ENCODE results near the gene VDR.

The VDR gene

DNA sequence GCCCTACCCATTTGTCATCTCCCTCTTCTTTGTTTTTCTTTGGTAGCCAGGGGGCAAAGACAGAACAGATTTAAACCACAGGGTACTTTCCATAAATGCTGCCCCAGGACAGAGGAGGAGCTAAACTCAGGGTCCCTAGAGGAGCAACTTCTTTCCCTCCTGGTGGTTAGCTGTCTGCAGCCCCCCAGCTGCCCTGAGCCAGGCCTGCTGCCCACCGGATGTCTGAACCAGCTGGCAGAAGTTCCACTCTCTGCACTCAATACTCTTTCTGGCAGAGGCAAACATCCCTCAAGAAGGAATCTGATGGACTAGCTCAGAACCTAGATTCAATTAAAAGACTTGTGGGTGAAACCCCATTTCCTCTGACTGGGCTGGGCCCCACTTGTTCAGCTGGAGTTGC, 10.7 kb downstream of the VDR start:
- no peak for DNase-seq (ENCODE audit: low read depth, low spot score)

DNA sequence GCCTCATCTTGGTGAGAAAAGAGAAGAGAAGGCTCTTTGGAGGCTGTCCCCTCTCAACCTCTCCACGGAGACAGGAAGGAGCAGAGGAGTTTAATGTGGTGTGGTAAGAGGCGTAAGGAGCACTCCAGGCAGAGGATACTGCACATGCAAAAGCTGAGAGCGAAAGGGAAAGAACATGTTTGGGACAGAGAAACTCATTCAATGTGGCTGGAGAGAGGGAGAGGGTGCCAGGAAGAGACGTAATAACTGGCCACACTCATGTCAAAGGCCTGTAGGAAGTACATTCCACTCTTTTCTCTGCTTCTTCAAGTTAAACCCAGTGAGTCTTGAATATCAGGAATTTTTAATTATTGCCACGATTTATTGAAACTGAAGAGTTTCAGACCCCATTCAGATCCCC, 12.0 kb downstream of the VDR start:
- DNase-seq (ENCODE audit: low read depth, low spot score), result no peak

DNA sequence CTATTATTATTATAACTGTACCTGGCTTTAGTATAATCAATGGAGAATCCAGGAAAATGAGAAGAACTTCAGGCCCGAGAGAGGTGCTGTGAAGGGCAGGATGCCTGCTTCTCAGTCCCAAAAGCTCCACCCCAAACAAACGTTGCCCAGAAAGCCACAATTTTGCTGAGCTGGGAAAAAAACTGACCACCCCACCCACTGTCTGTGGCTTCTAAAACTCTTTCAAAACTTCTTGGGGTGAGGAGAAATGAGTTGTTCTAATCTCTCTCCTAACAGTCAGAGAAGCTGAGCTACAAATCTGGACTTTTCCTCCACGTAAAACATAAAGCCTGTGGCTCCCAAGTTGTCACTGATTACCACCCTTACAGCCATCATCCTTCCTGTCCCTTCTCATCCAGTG, 13.4 kb downstream of the VDR start:
- DNase-seq (ENCODE audit: low read depth, low spot score), result no peak

DNA sequence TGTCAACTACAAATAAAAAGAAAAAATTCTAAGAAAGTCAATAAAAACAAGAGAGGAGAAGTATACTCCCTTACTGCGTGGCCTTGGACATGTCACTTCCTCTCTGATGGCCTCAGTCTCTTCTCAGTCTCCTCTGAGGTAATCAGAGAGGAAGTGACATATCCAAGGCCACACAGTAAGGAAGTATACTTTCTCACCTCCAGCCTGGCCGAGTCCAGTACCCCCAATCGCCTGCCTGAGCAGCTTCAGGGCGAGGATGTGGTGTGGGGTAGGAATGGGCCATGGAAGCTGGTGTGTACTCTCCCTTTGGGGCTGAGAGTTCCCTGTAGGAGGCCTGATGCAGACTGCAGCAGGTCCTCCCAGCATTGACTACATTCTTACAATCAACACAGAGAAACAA, 15.8 kb downstream of the VDR start:
- no peak for DNase-seq (ENCODE audit: low read depth, low spot score)

DNA sequence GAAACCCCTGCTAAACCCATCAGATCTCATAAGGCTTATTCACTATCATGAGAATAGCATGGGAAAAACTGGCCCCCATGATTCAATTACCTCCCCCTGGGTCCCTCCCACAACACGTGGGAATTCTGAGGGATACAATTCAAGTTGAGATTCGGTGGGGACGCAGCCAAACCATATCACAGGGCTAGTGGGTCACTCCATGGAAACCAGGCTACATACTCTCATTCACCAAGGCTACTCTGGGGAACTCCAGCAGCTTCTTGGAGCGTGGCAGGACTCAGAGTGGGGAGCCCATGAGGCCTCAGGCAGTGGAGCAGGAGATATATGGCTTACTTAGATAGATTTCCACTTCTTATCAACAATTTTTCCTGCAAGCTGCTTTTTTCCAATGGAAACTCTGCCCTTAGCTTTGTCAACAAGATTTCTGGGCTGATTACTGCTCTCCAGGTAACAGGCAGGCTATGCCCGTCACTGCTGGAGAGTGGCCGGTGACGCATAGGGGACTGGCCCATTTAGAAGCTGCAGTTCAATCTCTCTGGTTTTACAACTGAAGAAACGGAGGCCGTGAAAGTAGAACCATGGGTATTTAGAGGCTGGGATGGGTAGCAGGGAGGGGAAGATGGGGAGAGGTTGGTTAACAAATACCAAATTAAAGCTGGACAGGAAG, 16.5 kb downstream of the VDR start:
- no peak for DNase-seq (ENCODE audit: low read depth, low spot score)

DNA sequence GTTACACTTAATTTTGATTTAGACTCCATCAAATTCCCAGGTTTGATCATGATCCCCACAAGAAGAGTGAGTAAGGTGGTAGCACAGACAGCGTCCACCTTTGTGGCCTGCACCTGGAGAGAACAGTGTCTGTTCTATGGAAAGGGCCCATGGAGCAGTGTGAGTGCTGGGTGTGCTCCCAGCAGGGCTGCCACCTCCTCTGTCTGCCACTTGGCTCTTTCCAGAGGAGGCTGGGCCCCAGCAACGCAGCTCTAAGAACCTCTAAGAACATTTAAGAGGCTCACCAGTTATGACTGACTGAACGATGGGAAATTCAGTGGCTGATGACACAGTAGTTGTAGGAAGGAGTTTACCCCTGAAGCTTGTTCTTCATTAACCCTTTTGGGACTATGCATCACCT, 17.3 kb downstream of the VDR start:
- no peak for DNase-seq (ENCODE audit: low read depth, low spot score)

DNA sequence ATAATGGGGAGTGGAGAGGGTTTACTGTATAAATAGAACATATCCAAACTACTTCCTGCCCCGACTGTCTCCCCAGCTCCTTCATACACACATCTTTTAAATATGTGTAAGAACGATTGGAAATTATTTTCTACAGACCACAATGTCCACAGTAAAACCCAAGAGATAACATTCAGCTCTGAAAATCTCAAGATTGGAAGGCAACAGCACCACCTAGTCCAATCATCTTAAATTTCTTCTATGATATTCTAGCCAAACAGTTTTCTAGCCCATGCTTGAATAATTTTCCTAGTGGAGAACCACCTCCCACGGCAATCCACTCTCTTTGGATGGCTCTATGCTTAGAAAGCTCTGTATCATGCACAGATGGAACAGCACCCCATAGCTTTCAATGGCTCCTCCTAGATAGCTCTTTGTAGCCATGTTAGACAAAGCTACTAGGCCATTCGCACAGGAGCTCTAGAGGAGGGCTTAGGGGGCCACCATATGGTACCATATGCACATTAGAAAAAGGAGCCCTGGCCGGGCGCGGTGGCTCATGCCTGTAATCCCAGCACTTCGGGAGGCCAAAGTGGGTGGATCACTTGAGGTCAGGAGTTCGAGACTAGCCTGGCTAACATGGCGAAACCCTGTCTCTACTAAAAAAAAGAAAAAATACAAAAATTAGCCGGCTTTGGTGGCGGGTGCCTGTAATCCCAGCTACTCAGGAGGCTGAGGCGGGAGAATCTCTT, 18.1 kb downstream of the VDR start:
- no peak for DNase-seq (ENCODE audit: low read depth, low spot score)

DNA sequence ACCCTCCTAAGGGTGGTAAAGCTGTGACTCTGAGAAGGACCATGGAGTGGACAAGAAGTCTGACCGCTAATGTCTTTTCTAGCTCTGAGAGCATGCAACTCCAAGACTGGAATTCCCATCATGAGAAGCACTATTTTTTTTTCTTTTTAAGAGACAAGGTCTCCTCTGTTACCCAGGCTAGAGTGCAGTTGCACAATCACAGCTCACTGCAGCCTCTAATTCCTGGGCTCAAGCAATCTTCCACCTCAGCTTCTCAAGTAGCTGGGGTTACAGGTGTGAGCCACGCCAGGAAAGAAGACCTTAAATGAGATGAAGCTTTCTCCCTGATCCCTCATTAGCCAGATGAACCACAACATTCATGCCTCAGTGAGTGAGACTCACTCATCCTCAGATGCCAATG, 19.2 kb downstream of the VDR start:
- no peak for DNase-seq (ENCODE audit: low read depth, low spot score)

DNA sequence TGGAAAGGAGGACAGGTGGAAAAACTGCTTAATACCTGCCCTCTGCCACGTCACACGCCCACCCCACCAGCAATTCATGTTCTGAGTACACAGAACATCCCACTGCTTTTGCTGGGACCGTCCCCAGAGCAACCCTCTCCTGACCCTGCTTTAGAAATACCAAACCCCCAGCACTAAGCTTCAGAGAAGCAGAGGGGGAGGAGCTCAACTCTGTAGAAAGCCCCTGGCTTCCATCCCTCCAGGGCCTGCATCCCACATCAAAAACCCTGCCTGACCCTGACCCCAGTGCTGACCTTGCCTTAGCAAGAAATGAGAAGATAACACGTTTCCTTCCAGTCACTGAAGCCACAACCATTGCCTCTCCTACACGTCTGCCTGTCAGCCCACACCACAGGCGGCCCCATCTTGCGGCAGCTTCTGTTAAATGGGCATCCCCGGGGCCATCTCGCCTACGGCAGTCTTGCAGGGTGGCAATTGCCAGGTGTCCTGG, 19.7 kb downstream of the VDR start:
- no peak for DNase-seq (ENCODE audit: low read depth, low spot score)

DNA sequence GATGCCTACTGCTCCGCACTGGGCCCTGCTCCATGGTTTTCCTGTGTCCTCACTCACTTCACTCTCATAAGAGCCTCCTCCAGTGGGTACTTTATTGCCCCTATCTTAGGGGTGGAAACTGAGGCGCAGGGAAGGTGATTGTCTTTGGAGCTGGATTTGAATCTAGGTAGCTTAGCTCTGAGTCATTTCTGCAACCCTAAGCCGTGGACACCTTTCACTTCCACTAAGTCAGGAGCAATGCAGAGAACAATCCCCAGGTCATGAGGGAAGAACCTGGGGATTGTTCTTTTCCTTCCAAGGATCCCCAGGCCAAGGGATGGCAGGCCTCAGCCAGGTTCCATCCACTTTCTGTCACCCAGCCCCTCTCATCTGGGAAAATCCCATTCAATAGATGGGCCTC, 20.3 kb downstream of the VDR start:
- no peak for DNase-seq (ENCODE audit: low read depth, low spot score)

DNA sequence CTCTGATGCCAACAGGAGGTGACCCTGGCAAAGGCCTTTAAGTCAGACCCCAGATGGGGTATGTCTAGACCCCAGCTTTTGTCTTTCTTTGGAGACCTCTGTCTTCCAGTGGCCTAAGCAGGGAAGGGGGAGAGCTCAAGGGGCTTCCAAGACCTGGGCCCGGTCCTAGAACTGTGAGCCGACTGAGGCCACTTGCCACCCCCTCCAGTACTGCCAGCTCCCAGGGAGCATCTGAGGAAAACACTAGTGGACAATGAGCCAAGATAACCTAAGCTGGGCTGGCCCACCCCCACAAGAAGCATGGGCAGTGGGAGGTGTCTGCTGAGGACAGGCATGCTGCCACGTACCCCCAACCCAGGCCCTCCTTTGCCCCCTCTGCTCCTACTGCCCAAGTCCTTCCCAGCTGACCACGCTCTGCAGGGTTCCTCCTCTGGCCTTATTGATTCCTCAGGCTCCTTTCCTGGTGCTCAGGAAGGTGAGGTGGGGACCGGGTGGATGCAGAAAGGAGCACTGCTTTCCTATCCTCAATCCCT, 21.1 kb downstream of the VDR start:
- DNase-seq (ENCODE audit: low read depth, low spot score), result no peak

DNA sequence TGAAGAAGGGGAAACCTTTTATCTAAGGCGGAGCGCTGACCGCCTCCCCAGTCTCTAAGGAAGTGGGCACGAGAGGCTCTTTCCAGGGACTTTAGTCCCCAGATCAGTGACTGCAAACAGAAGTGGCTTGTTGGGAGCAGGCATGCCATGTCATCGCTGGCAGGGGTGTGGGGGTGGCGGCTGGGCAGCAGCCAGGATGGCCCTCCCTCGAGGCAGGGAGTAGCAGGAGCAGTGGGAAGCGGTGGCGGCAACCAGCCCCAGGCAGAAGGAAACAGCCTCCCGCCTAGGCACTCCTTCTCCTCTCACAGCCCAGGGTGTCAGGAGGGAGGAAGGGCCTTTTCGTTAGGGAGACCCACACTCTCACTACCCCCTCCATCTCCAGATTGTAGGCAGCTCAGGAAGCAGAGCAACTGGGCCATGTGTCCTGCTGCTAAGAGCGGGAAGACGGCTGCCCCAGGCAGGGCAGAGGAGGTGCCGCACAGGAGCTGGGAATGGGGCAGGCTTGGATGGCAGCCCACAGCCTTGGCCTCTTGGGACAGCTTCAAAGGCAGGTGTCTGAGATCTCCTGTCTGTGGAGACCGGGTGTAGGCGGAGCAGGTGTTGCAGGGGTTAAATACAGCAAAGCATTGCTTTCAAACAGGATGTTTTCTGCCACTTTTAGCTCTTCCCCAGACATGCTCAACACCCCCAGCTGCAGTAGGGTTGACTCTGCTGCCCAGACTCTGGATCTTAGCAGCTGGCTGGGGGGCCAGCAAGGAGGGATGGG, 21.8 kb downstream of the VDR start:
- no peak for DNase-seq (ENCODE audit: low read depth, low spot score)

DNA sequence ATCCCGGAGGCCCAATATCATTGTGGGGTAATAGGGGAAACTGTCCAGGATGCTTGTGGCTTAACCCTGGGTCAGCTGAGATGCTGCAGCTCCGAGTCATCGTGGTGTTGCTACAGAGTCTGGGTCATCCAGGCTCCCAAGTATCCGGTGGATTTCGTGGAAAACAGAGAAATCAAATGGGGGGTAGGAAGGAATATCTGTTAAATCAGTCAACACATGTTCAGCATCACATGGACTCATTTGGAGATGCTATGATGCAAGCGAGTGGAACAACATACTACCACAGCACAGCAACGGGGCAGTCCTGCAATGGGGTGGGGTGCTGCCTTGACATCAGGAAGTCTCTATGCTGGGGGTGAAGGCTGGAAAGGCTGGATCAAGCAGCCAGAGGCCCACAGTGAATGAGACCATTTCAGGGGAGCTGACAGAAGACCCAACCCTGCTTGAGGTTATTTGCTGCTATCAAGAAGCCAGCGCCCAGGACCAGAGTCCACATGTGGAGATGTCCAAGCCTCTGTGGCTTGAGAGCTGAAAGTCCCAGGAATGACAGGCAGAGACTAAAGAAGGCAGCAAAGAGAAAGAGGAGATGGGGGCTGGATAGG, 22.9 kb downstream of the VDR start:
- DNase-seq (ENCODE audit: low read depth, low spot score), result no peak

DNA sequence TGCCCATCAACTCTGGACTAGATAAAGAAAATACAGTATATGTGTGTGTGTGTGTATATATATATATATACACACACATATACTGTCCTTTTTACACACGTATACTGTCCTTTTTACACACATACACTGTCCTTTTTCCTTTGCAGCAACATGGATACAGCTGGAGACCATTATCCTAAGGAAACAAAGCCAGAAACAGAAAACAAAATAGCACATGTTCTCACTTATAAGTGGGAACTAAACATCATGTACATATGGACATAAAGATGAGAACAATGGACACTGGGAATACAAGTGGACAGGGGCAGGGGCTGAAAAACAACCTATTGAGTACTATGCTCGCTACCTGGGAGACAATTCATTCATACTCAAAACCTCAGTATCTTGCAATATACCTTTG, 23.7 kb downstream of the VDR start:
- no peak for DNase-seq (ENCODE audit: low read depth, low spot score)

DNA sequence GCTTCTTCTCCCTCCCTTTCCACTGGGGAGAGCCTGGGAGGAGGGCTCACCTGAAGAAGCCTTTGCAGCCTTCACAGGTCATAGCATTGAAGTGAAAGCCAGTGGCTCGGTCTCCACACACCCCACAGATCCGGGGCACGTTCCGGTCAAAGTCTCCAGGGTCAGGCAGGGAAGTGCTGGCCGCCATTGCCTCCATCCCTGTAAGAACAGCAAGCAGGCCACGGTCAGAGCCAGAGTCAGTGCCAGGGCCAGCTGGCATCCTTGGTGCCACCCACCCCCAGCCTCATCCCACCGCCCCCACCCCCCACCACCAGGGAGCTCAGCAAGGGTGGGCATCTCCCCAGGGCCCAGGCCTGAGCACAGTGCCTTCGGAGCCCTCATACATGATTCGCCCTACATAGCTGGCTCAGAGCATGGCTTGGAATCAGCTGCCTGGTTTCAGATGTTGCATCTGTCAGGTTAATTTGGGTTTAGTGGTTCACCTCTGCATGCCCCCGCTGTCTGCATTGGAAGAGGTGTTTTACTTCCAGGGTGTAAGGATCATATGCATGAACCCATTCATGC, 25.8 kb downstream of the VDR start:
- no peak for DNase-seq (ENCODE audit: low read depth, low spot score)

DNA sequence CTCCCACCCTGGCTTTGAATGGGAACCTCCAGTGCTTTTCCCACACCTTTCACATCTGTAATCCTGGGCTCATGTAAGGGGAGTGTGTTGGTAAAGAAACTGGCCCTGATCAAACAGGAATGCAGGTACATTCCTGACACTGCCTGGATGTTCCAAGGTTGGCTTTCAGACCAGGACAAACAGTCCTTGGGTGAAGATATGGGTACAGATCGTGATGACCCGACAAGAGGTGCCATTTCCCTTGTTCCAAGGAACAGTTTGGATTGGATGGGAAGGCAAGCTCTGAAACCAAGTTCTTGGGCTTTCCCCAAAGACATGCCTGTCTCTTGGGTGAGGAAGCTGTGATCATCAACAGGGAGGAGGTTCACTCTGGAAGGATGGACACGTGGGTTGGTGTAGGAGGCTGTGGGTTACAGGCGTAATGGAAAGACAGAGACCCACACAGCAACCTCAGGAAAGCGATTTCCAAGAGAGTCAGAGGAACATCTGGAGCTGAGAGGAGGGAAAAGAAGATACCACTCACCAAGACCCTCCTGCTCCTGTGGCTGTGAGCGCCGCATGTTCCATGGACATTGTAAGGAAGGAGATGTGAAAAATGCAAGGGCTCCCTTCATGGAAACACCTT, 26.4 kb downstream of the VDR start:
- no peak for DNase-seq (ENCODE audit: low read depth, low spot score)

DNA sequence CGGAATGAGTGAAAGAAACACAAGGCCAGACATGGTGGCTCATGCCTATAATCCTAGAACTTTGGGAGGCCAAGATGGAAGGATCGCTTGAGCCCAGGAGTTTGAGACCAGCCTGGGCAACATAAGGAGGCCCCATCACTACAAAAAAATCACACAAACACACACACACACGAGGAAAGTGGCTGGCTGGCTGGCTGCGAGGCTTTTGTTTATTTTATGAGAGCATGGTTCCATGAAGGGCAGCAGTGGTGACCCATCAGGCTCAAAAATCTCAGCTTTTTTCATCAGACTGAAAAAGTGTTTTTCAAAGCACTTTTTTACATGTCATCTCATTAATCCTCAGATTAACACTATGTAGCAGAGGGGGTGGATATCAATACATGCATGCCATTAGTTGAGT, 27.7 kb downstream of the VDR start:
- DNase-seq (ENCODE audit: low read depth, low spot score), result no peak

DNA sequence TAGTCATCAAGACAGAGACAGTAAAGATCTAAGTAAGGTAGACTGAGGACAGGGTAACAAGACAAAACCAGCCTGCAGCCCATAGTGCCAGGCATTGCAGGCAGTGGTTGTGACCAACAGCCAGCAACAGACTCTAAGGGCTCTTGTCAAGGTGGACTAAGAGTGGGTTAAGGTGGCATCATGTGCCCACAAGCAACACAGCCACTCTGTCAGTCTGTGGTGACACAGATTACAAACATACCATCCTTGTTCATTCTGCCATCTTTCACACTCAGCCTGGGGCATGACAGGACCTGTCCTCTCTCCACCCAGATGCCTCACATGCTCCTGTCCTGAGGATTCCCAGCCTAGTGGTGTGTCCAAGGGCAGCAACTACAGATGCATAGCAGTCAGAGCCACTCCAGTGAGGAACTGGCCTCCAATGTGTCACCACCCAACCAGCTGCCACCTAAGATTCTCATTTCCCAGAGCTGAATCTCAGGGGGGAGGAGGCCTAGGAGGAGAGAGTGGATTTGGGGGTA, 28.3 kb downstream of the VDR start:
- DNase-seq (ENCODE audit: low read depth, low spot score), result no peak

DNA sequence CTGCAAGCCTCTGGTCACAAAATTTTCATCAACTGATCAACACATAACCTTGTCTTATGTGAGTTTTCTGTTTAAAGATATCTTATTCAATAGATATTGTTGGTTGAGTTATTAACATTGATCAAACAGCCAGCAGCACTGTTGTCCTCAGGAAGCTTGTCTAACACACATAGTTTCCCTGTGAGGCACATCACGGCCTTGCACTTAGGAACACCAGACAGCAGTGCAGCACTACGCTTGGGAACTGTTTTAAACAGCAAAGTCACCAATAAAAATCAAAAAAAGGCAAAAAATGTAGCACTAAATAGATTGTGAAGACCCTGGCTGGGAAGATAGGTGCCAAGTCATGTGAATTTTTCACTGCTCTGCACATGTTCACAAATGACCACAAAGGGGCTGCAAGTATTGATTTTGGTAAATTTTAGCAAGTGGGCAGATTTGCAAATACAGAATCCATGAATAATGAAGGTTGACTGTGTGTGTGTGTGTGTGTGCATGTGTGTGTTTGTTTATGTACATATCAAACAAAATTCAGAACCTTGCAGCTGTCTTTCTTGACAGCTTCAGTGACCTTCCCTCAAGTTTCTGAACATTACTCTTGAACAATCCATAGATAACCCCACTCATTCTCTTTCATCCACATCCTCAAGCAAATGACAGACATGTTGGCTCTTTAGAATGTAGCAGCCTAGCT, 28.9 kb downstream of the VDR start:
- DNase-seq (ENCODE audit: low read depth, low spot score), result no peak

DNA sequence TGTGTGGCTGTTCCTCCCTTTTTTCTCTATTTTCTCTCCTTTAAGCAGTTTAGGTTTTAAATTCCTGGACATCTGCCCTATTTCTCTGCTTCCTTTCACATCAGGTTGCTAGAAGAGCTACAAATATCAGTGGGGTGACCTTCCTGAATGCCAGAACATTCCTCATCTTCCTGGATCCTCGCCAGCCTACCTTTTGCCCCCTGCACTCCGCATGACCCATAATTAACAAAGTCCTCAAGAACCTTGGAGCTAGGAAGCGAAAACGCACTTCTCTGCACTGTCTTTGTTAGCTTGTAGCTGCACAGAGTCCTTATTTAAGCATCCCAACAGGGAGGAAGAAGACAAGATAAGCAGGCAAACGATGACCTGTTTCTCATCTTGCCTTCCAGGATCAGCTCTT, 30.5 kb downstream of the VDR start:
- no peak for DNase-seq (ENCODE audit: low read depth, low spot score)

All from iPS DF 19.7 (cell line).